Raji (cell line): Measurements from ENCODE around the gene DAB2.

Source experiments
- POLR2A ChIP-seq: IDR thresholded peaks from 2 replicates; pipeline ENCODE4 v1.6.1; 2011; ENCODE audit warnings: low read depth, low read length, control low read depth; ENCODE audit not compliant: insufficient read depth

The DAB2 gene

DNA sequence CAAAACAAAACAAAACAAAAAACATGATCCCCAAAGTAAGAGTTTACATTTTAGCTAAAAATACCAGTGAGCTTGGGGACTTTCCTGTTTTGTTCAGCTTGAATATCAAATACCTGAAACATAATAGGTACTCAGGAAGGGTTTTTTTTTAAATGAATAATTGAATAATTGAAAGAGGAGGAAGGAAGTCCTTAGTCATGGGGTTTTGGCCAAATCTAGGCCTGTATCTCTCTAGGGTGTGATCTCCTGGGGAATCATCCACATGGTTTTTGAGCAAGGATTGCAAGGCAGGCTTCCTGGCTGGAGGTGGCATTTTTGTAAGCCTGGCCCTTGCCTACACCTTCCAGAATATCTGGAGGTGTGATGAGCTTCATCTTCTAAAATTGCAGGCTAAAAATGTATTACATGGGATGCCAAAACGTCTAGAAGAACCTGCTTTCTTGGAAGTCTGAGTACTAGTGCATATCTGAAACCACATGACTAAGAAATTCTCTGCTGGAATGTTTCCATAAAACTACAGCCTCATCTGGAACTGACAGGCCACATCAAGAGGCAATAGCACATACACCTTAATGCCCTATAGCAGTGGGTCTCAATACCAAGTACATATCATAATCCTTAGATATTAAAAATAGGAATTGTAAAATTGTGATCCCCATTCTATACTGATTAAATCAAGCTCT lies 70.9 kb downstream of the DAB2 start:
- TF ChIP-seq POLR2A = no peak

DNA sequence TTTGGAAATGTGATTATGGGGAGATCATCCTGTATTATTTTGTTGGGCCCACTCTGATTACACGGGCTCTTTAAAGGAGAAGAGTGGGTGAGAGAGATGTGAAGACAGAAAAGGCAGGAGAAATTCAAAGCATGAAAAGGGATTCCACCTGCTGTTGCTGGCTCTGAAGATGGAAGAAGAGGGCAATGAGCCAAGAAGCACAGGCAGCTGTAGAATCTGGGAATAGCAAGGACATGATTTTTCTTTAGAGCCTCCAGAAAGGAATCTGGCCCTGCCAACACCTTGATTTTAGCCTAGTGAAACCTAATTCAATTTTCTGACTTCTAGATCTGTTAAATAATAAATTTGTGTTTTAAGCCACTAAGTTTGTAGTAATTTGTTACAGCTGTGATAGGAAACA lies 71.8 kb downstream of the DAB2 start:
- no peak for TF ChIP-seq POLR2A

DNA sequence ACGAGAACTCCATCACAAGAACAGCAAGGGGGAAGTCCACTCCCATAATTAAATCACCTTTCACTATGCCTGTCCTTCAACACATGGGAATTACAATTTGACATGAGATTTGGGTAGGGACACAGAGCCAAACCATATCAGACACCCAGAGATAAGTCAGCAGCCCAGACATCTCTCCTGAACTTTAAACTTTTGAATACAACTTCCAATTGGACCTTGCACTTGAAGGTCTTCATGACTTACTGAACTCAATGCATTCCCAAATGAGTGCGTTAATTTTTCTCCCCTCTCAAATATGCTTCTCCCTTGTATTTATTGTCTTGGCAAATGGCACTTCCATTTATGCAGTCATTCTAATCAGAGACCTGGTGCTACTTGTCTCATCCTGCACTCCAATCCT lies 72.6 kb downstream of the DAB2 start:
- no peak for TF ChIP-seq POLR2A

DNA sequence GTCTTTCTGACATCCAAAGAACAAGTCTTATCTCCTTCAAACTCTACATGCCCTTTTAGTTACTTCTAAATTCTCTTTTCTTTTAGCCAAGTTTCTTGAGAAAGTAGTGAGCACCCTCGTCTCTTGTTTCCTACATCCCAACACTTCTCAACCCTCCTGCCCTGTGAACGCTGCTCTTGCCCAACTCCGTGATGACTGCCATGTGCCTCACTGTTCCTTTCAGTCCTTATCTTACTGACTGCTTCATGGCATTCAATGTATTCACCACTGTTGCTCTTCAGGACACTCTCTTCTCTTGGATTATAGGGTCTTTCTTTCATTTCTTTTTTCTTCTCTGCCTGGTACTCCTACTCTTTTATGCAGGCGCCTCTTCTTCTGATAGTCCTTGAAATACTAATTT lies 75.3 kb downstream of the DAB2 start:
- TF ChIP-seq POLR2A = no peak

DNA sequence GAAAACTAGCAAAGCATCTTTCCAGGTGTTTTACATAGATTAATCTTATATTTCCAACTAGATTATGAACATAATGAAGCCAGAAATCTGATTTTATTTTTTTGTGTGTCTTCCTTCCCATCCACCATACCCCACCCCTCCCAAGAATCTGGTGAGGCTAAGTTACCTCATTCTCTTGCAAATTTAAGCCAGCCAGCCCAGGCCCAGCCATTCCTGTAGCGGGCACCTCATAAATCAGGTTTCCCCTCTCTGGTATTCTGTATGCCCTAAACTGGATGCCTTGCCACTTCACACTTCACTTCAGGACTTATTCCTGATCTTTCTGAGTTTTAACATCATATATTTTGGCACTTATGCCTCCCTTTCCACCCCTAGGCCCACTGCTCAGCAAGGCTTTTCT lies 82.3 kb downstream of the DAB2 start:
- TF ChIP-seq POLR2A = no peak

DNA sequence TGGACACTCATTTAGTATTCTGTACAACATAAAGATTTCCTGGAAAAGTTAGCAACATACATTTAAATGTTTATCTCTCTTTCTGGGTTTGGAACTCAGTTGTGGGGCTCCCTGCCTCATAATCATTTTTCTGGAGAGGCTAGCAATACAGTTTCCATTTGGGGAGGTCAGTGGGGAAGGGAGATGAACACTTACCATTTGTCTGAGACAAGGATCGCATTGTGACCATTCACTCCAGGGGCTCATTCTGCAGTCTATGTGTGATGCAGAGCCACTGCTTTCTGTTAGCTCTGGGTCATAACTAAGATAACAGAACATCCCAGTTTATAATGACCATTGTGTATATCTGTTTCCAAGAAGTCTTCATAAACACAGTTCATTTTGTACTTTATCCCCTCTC lies 82.9 kb downstream of the DAB2 start:
- no peak for TF ChIP-seq POLR2A

DNA sequence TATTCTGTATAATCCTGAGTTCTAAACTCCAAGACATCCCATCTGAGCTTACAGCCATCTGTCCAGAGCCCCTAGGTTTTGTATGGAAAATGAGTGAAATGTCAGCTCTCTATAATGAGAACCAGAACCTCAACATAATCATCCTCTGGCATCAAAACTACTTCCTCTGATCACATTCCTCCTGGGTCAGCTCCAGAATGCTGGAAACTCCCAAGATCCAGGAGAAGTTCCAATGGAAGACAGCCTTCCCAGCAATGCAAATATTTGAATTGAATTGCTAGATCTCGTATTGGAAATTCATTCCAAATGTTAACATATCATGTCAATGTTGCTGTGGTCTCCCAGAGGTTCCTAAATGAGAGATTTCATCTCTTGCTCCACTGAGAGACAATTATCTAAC lies 84.3 kb downstream of the DAB2 start:
- no peak for TF ChIP-seq POLR2A

DNA sequence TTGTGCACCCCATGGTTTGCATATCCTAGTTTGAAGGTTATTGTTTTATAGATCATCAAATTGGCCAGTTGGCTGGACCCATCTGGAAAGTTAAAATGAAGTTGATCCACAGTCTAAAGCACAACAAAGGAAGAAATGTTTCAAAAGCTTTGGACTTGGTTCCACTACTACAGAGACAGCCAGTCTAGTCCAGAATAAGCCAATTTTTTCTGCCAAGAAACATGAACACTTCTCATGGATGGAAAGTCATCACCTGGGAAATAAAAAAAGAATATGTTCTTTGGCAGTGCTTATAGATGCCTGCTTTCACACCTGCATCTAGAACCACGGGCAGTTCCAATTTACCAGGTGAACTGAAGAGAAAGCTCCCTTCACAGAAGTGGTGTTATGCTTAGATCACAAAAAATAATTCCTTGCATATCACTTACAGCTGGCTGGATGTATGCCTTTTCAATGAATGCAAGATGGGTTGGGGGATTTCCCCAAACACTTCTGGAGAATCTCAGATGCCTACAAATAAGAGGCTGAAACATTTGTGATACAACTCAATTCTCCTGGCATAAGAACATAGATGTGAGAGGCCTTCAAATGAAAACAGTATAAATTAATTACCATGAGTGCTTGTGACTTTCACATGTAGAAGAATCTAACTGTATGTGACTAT lies 87.4 kb downstream of the DAB2 start:
- TF ChIP-seq POLR2A = no peak

DNA sequence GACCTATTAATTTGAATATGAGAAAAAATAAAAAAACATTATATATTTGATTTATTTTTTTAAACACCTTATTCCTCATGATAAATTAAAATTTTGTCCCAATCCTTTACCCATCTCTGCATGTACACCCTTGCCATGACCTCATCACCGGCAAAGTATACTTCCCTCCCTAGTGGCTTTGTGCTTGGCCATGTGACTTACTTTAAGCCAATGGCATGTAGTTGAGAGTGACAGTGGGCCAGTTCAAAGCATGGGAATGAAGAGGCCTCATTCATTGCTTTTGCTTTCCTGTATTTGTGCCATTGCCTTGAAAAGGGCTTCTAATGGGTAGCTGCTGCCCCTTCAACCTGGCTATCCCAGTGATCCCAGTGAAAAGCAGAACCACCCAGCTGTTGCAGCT lies 91.7 kb downstream of the DAB2 start:
- no peak for TF ChIP-seq POLR2A

DNA sequence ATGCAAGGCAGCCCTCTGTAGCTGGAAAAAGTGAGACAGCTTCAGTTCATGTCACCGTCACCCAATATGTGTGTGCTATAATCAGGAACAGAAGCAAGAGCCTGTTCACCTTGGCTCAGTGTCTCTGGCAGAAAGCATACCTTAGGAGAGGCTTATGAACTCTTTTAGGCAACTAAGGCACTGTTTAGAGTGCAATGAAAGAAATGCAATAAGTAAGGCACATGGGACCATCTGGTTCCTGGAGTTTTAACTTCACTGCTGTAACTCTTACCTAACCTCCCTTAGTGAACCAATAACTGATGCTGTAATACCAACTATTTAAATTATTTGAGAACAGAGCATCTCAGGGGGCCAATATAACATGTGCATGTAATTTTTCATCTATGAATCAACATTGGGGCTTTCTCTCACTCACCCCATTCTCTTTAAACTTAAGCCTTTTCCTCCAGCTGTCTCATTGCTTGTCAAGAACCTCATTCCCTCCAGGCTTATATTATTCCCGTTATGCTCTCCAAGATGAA lies 92.9 kb downstream of the DAB2 start:
- TF ChIP-seq POLR2A = no peak

DNA sequence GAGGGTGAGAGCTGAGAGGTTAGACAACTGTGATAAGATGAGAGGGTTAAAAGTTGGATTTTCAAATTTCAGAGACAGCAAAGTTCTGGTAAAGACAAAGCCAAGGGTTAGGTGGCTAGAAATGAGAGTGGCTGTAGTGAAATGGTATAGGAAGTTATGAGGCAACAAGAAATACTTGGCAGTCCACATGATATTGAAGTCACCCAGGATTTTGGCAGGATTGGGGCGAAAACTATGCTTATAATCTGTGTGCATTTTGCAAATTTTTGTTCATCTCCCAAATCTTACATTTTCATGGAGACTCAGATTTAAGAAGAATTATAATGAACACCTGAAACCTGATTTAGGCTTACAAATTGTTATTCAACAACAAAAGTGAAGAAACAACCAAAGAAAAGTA lies 96.0 kb downstream of the DAB2 start:
- TF ChIP-seq POLR2A = no peak

DNA sequence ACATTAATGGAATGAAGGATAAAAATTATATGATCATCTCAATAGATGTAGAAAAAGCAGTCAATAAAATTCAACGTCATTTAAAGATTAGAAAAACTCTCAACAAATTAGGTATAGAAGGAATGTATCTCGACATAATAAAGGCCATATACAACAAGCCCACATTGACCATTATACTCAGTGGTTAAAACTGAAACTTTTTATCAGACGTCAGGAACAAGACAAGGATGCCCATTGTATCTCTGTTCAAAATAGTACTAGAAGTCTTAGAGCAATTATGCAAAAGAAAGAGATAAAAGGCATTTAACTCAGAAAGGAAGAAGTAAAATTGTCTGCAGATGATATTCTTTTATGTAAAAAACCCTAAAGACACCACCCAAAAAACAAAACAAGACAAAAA lies 101.2 kb downstream of the DAB2 start:
- no peak for TF ChIP-seq POLR2A
